Pancreas (tissue), 10 donors: ENCODE data around the gene ZW10. TPM values are rescaled to one million over a fixed set of nuclear protein-coding genes. Genes with fewer than 3 reads are reported as not detected.

ENCODE experiments used
- ATAC-seq, 4 donors: fragments of 200-7000 bp; cut with Tn5 transposase; one replicate each; pipeline versions ENCODE4 v1.8.0 to v1.9.1; 2020; ENCODE audit warnings: mild to moderate bottlenecking in 4 of 4, moderate library complexity in 4 of 4
- DNase-seq, 6 donors: peaks; one replicate each; pipeline ENCODE4 v3.0.0-alpha.2; 2020
- FAIRE-seq: peaks from 2 replicates; lab custom pipeline; 2012; peaks lifted over from hg19 to GRCh38; lab: Jason Lieb, UNC
- H3K27ac ChIP-seq, 4 donors: fragments of 200-600 bp; sonication (generic); 1 replicate in 3 of 4; 2 replicates in 1 of 4; pipeline versions ENCODE4 v1.5.0 to v1.8.0; 2020
- H3K27me3 ChIP-seq, 4 donors: fragments of 200-600 bp; one replicate each; pipeline ENCODE4 v1.8.0; 2021
- H3K36me3 ChIP-seq, 3 donors: fragments of 200-600 bp; sonication (generic) in 1 of 3; one replicate each; pipeline versions ENCODE4 v1.5.0 to v1.8.0; 2020 to 2021
- H3K4me1 ChIP-seq, 3 donors: fragments of 200-600 bp; one replicate each; pipeline ENCODE4 v1.8.0; 2021
- H3K4me3 ChIP-seq, 4 donors: fragments of 200-600 bp; sonication (generic) in 2 of 4; one replicate each; pipeline versions ENCODE4 v1.5.0 to v1.8.0; 2020 to 2021
- H3K9me3 ChIP-seq, 4 donors: fragments of 200-600 bp; one replicate each; pipeline ENCODE4 v1.8.0; 2021
- CTCF ChIP-seq, 4 donors: fragments of 200-600 bp; sonication (generic) in 3 of 4; IDR thresholded peaks; one replicate each; pipeline versions ENCODE4 v1.5.0 to v1.8.0; 2021; ENCODE audit warnings: antibody characterized with exemption in 4 of 4
- WGBS, 2 donors: extraction: QIAGEN DNeasy Blood & Tissue Kit; methylation state at CpG; one replicate each; pipeline ENCODE4 v1.1.7; 2013; 5-methylcytosine and 5-hydroxymethylcytosine counted together
- intact Hi-C, 3 donors: fragments of 100-400 bp; cut with DNase I; formaldehyde crosslinking; loops; one replicate each; pipeline versions ENCODE4 v1.11.1 to v1.14.2; 2022
- polyA plus RNA-seq, 2 donors: library from polyadenylated mRNA; stranded (reverse); fragments of 200-250 nt; gene quantifications; one replicate each; pipeline ENCODE4 v1.2.3, GENCODE V29; 2013
- total RNA-seq, 6 donors: library from RNA; stranded (reverse); fragmentation: NEBNext Ultra II Directional in 4 of 6; extraction: Animal tissue kit (Norgen Biotek cat#: 25700) in 4 of 6; gene quantifications; one replicate each; pipeline versions ENCODE4 v1.2.1 to v1.2.4, GENCODE V29; 2021 to 2023
- donor health status: healthy with polysubstance abuse.
- donor health status: DM: no; HTN: no; CAD: no; lungs with moderate emphysema.
- donor health status: DM: no; HTN: no; CAD: no.
- donor health status: control.
- donor health status: control.
- donor health status: Bipolar disorder and iron deficiency.
- donor health status: DM: yes; HTN: yes; CAD: no.
- donor health status: DM: no; HTN: no; CAD: no.
- donor health status: DM: no; HTN: no; CAD: no.
- donor health status: DM: yes; HTN: yes; CAD: no.

ZW10 gene
- total and polyA plus RNA-seq, 8 donors, result 2.8 to 8.2 (median 6.7) TPM

GRCh38 chr11:113732092-113732491, 41.4 kb downstream of the ZW10 start:
- ATAC-seq (no peak), DNase-seq (no peak)
- intact Hi-C loops, result loop anchor here in 1 of 3 donors (5.0 kb wide), 1 partner anchor 425 kb away; no protein-coding TSS in a partner anchor

GRCh38 chr11:113730887-113731726, 42.4 kb downstream of the ZW10 start:
- H3K36me3 ChIP-seq, result peaks cover 0 to 19% (median 7%) of the 10 kb centered on the region in 3 donors
- DNase-seq (peak in 2 of 6 donors; percentile 12 to 25), ATAC-seq (peak in 3 of 4 donors; percentile 66 to 85 (median 84)), FAIRE-seq (no peak)
- TF ChIP-seq CTCF (IDR thresholded peaks at IDR 0.05), result peak in 2 of 4 donors; percentile 19 to 40
- no peaks in the 10 kb centered on the region for H3K4me1 ChIP-seq
- intact Hi-C loops, result loop anchor here in 1 of 3 donors (5.0 kb wide), 1 partner anchor 424 kb away; no protein-coding TSS in a partner anchor
- WGBS, 2 donors, result 33 to 38% methylated on average over 4 of the region's 4 CpGs
- no peaks in the 10 kb centered on the region for H3K9me3 ChIP-seq
- no peak overlapping the region for H3K4me3 ChIP-seq
- H3K27me3 ChIP-seq, result no peaks in the 10 kb centered on the region
- H3K27ac ChIP-seq, result no peak overlapping the region

More at GRCh38 chr11:113732092-113732491, 41.4 kb downstream of the ZW10 start:
- no peak overlapping the region for H3K4me3 ChIP-seq
- H3K27me3 ChIP-seq, result no peaks in the 10 kb centered on the region
- 92 to 94% methylated on average over 5 of the region's 5 CpGs for whole genome bisulfite sequencing, 2 donors
- peaks cover 0 to 29% (median 7%) of the 10 kb centered on the region in 3 donors for H3K36me3 ChIP-seq
- no peaks in the 10 kb centered on the region for H3K9me3 ChIP-seq
- TF ChIP-seq CTCF (IDR thresholded peaks at IDR 0.05), result no peak
- no peak for FAIRE-seq
- no peak overlapping the region for H3K27ac ChIP-seq
- no peaks in the 10 kb centered on the region for H3K4me1 ChIP-seq

DNA sequence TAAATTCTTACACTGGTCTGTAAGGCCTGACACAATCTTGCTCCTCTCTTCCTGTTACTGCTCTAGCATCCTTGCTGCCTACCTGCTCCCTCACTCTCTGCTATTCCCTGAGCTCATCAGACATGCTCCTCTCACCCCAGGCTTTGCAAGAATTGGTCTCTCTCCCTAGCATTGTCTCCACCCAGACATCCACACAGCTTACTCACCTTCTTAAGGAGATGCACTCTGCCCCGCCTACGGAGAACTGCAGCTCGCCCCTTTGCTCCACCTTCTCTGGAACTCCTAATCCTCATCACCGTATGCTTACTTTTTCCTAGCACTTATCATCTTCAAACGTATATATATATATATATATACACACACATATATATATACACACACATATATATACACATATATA, 44.0 kb downstream of the ZW10 start:
- FAIRE-seq (no peak), DNase-seq (no peak), ATAC-seq (no peak)
- Histone ChIP-seq H3K27me3 (no peaks in the 10 kb centered on the region), H3K4me3 (no peak overlapping the region), H3K9me3 (no peaks in the 10 kb centered on the region), H3K27ac (no peak overlapping the region), H3K36me3 (peaks cover 0 to 5% (median 0%) of the 10 kb centered on the region in 3 donors), H3K4me1 (no peaks in the 10 kb centered on the region)
- intact Hi-C loops, result no loop called here
- 64 to 78% methylated on average over 5 of the region's 5 CpGs for WGBS, 2 donors
- no peak for TF ChIP-seq CTCF (IDR thresholded peaks at IDR 0.05)

DNA sequence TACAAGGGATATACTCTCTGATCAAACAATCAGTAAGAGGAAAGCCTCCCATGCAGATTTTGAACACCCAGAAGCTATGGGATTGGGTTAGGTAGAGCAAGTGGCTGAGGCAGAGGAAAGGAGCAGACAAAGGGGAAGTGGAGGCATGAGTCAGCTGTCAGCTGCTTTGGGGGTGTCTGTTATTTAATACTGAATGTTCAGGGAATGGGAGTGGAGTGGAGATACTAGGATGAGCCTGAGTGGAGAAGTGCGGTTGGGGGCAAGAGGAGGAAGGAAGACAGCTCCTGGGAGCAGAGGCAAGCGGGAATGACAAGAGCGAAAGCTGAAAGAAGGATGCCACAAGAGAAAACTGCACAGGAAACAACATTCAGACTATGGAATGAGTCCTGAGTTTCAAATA, 44.7 kb downstream of the ZW10 start:
- ATAC-seq, result peak in 1 of 4 donors; percentile 39
- no peak overlapping the region for H3K4me3 ChIP-seq
- H3K27ac ChIP-seq, result no peak overlapping the region
- TF ChIP-seq CTCF (IDR thresholded peaks at IDR 0.05), result no peak
- no peaks in the 10 kb centered on the region for H3K36me3 ChIP-seq
- 96 to 98% methylated on average over 3 of the region's 3 CpGs for whole genome bisulfite sequencing, 2 donors
- no peaks in the 10 kb centered on the region for H3K9me3 ChIP-seq
- H3K4me1 ChIP-seq, result no peaks in the 10 kb centered on the region
- intact Hi-C loops, result no loop called here
- FAIRE-seq, result no peak
- no peaks in the 10 kb centered on the region for H3K27me3 ChIP-seq
- no peak for DNase-seq

DNA sequence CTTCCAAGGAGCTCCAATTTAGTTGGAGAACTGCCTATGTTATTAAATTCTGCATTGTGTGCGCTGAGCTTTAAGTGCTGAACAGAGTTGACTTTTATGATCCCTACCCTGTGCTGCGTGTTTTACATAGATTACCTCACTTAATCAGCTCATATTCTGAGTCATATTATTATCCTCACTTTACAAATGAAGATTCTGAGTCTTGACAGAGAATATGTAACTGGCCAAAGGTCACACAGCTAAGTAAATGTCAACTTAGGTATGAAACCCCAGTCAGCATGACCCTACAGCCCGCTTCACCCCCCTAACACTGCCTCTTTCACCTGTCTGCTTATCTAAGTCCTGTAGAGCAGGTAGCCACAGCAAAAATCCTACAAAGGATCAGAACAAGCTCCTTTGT, 47.6 kb downstream of the ZW10 start:
- Histone ChIP-seq H3K4me3 (no peak overlapping the region), H3K9me3 (no peaks in the 10 kb centered on the region), H3K27me3 (no peaks in the 10 kb centered on the region), H3K27ac (no peak overlapping the region), H3K36me3 (no peaks in the 10 kb centered on the region), H3K4me1 (no peaks in the 10 kb centered on the region)
- intact Hi-C loops, result no loop called here
- ATAC-seq (peak in 2 of 4 donors; percentile 25 to 40), FAIRE-seq (no peak), DNase-seq (no peak)
- WGBS, 2 donors, result 70 to 84% methylated on average over 3 of the region's 3 CpGs
- no peak for TF ChIP-seq CTCF (IDR thresholded peaks at IDR 0.05)
